Lung (tissue), 12 donors: ENCODE data around the gene CACNA1C. TPM values are rescaled to one million over a fixed set of nuclear protein-coding genes. Genes with fewer than 3 reads are reported as not detected.

Experiments used
- ATAC-seq: fragments of 200-7000 bp; cut with Tn5 transposase; one replicate; pipeline ENCODE4 v1.9.1; 2020; ENCODE audit warnings: moderate number of reproducible peaks; ENCODE audit not compliant: insufficient read depth, low FRiP score
- DNase-seq, 3 donors: peaks; one replicate each; pipeline ENCODE4 v3.0.0-alpha.2; 2013 to 2017
- H3K27ac ChIP-seq, 2 donors: one replicate each; pipeline ENCODE4 v1.5.1; 2013; ENCODE audit warnings: mild to moderate bottlenecking in 2 of 2, moderate library complexity in 2 of 2, control low read depth in 1 of 2, inconsistent platforms in 1 of 2, low read depth in 1 of 2, low read length in 1 of 2
- H3K27me3 ChIP-seq, 3 donors: one replicate each; pipeline ENCODE4 v1.5.1; 2013; ENCODE audit warnings: low read length in 2 of 3; ENCODE audit not compliant: control insufficient read depth in 3 of 3, insufficient read depth in 3 of 3
- H3K36me3 ChIP-seq, 4 donors: one replicate each; pipeline ENCODE4 v1.5.1; 2013; ENCODE audit warnings: low read length in 4 of 4, mild to moderate bottlenecking in 1 of 4, moderate library complexity in 1 of 4; ENCODE audit not compliant: control insufficient read depth in 4 of 4, insufficient read depth in 4 of 4
- H3K4me1 ChIP-seq, 5 donors: one replicate each; pipeline ENCODE4 v1.5.1; 2013; ENCODE audit warnings: low read length in 5 of 5, mild to moderate bottlenecking in 2 of 5, moderate library complexity in 1 of 5; ENCODE audit not compliant: control insufficient read depth in 5 of 5, insufficient read depth in 5 of 5
- H3K4me3 ChIP-seq: one replicate; pipeline ENCODE4 v1.5.1; 2013; ENCODE audit warnings: mild to moderate bottlenecking, control low read depth, moderate library complexity
- H3K9ac ChIP-seq, 2 donors: one replicate each; pipeline ENCODE4 v1.5.1; 2013; ENCODE audit warnings: low read length in 2 of 2, control low read depth in 1 of 2; ENCODE audit not compliant: insufficient read depth in 1 of 2
- H3K9me3 ChIP-seq, 4 donors: one replicate each; pipeline ENCODE4 v1.5.1; 2013; ENCODE audit warnings: low read length in 3 of 4, mild to moderate bottlenecking in 1 of 4, moderate library complexity in 1 of 4; ENCODE audit not compliant: control insufficient read depth in 4 of 4, insufficient read depth in 3 of 4
- CTCF ChIP-seq: IDR thresholded peaks from 2 replicates; pipeline ENCODE4 v1.5.1; 2012; ENCODE audit warnings: mild to moderate bottlenecking; ENCODE audit errors: control extremely low read depth, extremely low read depth
- WGBS, 2 donors: extraction: QIAGEN DNeasy Blood & Tissue Kit; methylation state at CpG; one replicate each; pipeline ENCODE4 v1.1.7; 2013; 5-methylcytosine and 5-hydroxymethylcytosine counted together
- polyA plus RNA-seq, 2 donors: library from polyadenylated mRNA; stranded (reverse); fragments of 200-250 nt; gene quantifications; one replicate each; pipeline ENCODE4 v1.2.1, GENCODE V29; 2013
- total RNA-seq, 2 donors: library from RNA; depleted of rRNA in 1 of 2; stranded (reverse); fragments of >200 nt in 1 of 2; gene quantifications; one replicate each; pipeline ENCODE4 v1.2.1, GENCODE V29; 2014 to 2021
- donor health status: control.
- donor health status: control.
- donor health status: Bipolar disorder and iron deficiency.
- donor health status: healthy.
- donor health status: DM: yes; HTN: yes; CAD: no.

The CACNA1C gene
- total and polyA plus RNA-seq, 4 donors: 3.2 to 17.5 (median 7.5) TPM

GRCh38 chr12:2451025-2451424 is 398.2 kb downstream of the CACNA1C start:
- WGBS, 2 donors: 80 to 90% methylated on average over 4 of the region's 4 CpGs
- H3K9me3 ChIP-seq: peaks cover 0 to 2% (median 0%) of the 10 kb centered on the region in 4 donors

GRCh38 chr12:2451497-2451896 is 398.7 kb downstream of the CACNA1C start:
- peaks cover 0 to 4% (median 0%) of the 10 kb centered on the region in 5 donors for H3K4me1 ChIP-seq
- H3K9me3 ChIP-seq: peaks cover 0 to 2% (median 0%) of the 10 kb centered on the region in 4 donors
- ATAC-seq (no peak), DNase-seq (no peak)
- no peak overlapping the region for H3K27ac ChIP-seq
- H3K9ac ChIP-seq: no peak overlapping the region
- H3K36me3 ChIP-seq: peaks cover 0 to 5% (median 1%) of the 10 kb centered on the region in 4 donors
- H3K27me3 ChIP-seq: no peaks in the 10 kb centered on the region
- 90 to 98% methylated on average over 4 to 5 of the region's 5 CpGs for WGBS, 2 donors
- TF ChIP-seq CTCF: no peak
- H3K4me3 ChIP-seq: no peak overlapping the region

More at GRCh38 chr12:2451025-2451424, 398.2 kb downstream of the CACNA1C start:
- H3K36me3 ChIP-seq: peaks cover 0 to 5% (median 1%) of the 10 kb centered on the region in 4 donors
- no peak for DNase-seq
- no peak overlapping the region for H3K9ac ChIP-seq
- no peaks in the 10 kb centered on the region for H3K27me3 ChIP-seq
- H3K4me3 ChIP-seq: no peak overlapping the region
- TF ChIP-seq CTCF: no peak
- H3K4me1 ChIP-seq: peaks cover 0 to 4% (median 0%) of the 10 kb centered on the region in 5 donors
- H3K27ac ChIP-seq: no peak overlapping the region
- no peak for ATAC-seq

DNA sequence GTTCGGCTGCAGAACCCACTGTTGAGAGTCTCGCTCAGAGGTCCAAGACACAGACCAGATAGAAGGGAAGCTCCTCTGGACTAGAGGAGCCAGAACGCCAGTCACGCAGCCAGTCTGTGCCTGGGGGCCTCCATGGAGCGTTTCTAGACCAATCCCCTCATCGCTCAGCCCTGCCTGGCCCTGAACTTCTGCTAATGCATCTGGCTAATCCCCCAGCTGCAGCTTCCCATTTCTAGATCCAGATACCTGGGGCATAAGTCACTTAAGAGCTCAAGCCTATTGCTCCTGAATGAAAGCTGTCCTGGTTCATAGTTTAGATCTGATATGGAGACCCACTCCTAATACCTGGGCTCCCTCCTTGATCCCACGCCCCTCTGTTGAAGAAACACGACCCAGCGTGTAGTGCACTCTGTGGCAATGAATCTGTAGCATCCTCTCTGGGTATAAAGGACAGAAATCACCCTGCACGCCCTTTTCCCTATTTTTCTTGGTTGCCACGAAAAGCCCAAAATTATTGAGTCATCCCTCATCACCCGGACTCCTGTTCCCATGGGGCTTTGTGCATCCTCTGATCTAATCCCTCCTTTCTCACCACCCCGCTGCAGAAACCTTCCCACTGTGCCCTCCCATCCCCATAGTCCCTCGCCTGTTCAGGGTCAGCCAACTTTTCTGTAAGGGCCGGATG is 400.4 kb downstream of the CACNA1C start:
- 83 to 86% methylated on average over 15 of the region's 15 CpGs for WGBS, 2 donors
- H3K27ac ChIP-seq: no peak overlapping the region

More for the DNA sequence above, 400.4 kb downstream of the CACNA1C start:
- no peak for TF ChIP-seq CTCF
- Histone ChIP-seq H3K9me3 (peaks cover 0 to 2% (median 0%) of the 10 kb centered on the region in 4 donors), H3K36me3 (peaks cover 0 to 5% (median 2%) of the 10 kb centered on the region in 4 donors), H3K4me3 (no peak overlapping the region), H3K9ac (no peak overlapping the region), H3K4me1 (peaks cover 0 to 6% (median 0%) of the 10 kb centered on the region in 5 donors), H3K27me3 (no peaks in the 10 kb centered on the region)
- ATAC-seq (no peak), DNase-seq (no peak)
